Glomerular visceral epithelial cell (primary cell): ENCODE data around the gene MAP3K14.

Source experiments
- DNase-seq: peaks from one replicate; pipeline ENCODE4 v3.0.0-alpha.2; 2016; ENCODE audit errors: extremely low spot score

The MAP3K14 gene

GRCh38 chr17:45300060-45300751 is 16.6 kb downstream of the MAP3K14 start:
- no peak for DNase-seq

- no peak for DNase-seq
Observed at GRCh38 chr17:45299361-45299760, 17.5 kb downstream of the MAP3K14 start.

GRCh38 chr17:45298546-45299285 is 18.1 kb downstream of the MAP3K14 start:
- peak; percentile 40 for DNase-seq

GRCh38 chr17:45296833-45297124 is 20.0 kb downstream of the MAP3K14 start:
- no peak for DNase-seq

GRCh38 chr17:45296003-45296832 is 20.6 kb downstream of the MAP3K14 start:
- no peak for DNase-seq

- peak; percentile 52 for DNase-seq
Observed at GRCh38 chr17:45294506-45294905, 22.3 kb downstream of the MAP3K14 start.

GRCh38 chr17:45293413-45294211 is 23.2 kb downstream of the MAP3K14 start:
- DNase-seq, result peak; percentile 96

- no peak for DNase-seq
Observed at GRCh38 chr17:45292696-45293412, 24.0 kb downstream of the MAP3K14 start.

GRCh38 chr17:45291171-45291805 is 25.5 kb downstream of the MAP3K14 start:
- no peak for DNase-seq

- no peak for DNase-seq
Observed at GRCh38 chr17:45290269-45290765, 26.5 kb downstream of the MAP3K14 start.

GRCh38 chr17:45289301-45290268 is 27.2 kb downstream of the MAP3K14 start:
- DNase-seq, result no peak

GRCh38 chr17:45288825-45289224 is 28.0 kb downstream of the MAP3K14 start:
- no peak for DNase-seq

- no peak for DNase-seq
Observed at GRCh38 chr17:45287526-45288500, 29.0 kb downstream of the MAP3K14 start.

GRCh38 chr17:45286286-45286685 is 30.5 kb downstream of the MAP3K14 start:
- DNase-seq, result no peak

- DNase-seq, result no peak
Observed at GRCh38 chr17:45284176-45285140, 32.4 kb downstream of the MAP3K14 start.

GRCh38 chr17:45283711-45284110 is 33.1 kb downstream of the MAP3K14 start:
- DNase-seq, result no peak
